Adrenal gland (tissue), 5 donors: ENCODE measurements around the gene MOGAT1.

Experiments used
- POLR2A ChIP-seq, 2 donors: fragments of 450-650 bp; IDR thresholded peaks; one replicate each; pipeline ENCODE4 v1.6.1; 2017; ENCODE audit warnings: antibody characterized with exemption in 2 of 2, mild to moderate bottlenecking in 2 of 2, moderate library complexity in 1 of 2
- TF ChIP-seq, protein P1 (sequence below), 6 experiments: fragments of 450-650 bp in 4 of 6; fragments of 200-600 bp in 2 of 6; sonication (generic) in 1 of 6; IDR thresholded peaks; 1 replicate in 5 of 6; 2 replicates in 1 of 6; pipeline versions ENCODE4 v1.5.1 to v1.8.0; 2016 to 2021; ENCODE audit warnings: antibody characterized with exemption in 6 of 6, mild to moderate bottlenecking in 2 of 6, moderate library complexity in 1 of 6
- donor health status: DM: no; HTN: no; CAD: no.

DNA sequence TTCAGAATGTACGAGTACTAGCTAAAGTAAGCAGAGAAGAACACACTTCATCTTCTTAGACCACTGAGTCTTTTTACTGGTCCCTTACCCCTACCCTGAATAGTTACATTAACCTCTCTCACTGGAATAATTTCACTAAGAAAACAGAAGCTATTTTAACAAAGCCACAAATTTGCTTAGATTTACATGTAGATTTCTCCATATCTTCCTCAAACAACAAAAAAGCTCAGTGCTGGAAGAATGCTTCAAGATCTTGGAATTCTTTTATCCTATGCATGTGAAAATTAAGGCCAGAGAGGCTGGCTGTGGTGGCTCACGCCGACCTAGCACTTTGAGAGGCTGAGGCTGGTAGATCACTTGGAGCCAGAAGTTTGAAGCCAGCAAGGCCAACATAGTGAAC lies 35.2 kb downstream of the MOGAT1 start:
- TF ChIP-seq, protein P1, sequence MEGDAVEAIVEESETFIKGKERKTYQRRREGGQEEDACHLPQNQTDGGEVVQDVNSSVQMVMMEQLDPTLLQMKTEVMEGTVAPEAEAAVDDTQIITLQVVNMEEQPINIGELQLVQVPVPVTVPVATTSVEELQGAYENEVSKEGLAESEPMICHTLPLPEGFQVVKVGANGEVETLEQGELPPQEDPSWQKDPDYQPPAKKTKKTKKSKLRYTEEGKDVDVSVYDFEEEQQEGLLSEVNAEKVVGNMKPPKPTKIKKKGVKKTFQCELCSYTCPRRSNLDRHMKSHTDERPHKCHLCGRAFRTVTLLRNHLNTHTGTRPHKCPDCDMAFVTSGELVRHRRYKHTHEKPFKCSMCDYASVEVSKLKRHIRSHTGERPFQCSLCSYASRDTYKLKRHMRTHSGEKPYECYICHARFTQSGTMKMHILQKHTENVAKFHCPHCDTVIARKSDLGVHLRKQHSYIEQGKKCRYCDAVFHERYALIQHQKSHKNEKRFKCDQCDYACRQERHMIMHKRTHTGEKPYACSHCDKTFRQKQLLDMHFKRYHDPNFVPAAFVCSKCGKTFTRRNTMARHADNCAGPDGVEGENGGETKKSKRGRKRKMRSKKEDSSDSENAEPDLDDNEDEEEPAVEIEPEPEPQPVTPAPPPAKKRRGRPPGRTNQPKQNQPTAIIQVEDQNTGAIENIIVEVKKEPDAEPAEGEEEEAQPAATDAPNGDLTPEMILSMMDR (IDR thresholded peaks at IDR 0.05), result no peak
- TF ChIP-seq POLR2A (IDR thresholded peaks at IDR 0.05), result no peak
